Measurements from ENCODE around the gene DOC2B.

DNA sequence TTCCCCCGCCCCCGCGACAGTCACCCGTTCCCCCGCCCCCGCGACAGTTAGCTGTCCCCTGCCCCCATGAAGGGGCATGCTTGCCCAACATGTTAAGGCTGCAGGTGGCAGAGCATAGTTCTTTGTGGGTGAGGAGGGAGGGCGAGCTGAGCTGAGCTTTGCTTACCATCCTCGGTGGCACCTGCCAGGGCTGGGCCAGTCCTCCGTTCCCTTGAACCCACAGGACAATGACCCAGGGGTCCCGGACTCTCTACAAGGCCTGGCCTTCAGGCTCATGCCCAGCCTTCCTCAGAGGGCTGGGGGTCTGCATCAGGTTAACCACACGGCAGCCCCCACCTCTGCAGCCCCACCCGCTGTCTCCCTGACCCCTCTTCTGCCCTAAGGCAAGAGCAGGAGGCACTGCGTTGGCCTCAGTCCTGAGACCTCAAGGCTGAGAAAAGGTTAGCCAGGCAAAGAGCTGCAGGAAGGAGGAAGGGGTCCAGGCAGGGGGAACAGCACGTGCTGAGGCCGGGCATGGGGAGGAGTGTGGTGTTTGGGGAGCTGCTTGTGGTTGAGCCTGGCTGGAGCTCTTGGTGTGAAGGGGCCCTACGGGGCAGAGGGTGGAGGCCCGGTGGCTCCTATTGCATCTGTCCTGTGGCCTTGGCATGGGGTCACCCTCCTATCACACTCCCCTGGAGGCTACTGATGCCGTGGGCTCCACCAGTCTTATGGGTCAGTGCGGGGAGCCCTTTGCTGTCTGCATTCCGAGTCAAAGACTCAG, 11.4 kb upstream of the DOC2B start:
- no peak for TF ChIP-seq RBBP5 (IDR thresholded peaks at IDR 0.05; ENCODE audit: borderline replicate concordance, low read depth, low read length)
- no peak for TF ChIP-seq GTF2F1 (IDR thresholded peaks at IDR 0.05; ENCODE audit: borderline replicate concordance, low read depth, low read length)

Data from H1 (cell line).